BLaER1 treated with 17β-estradiol and CSF1 and Interleukin-3, amounts not matched to agents 10 nM and 100 nM (cell line): ENCODE measurements around the gene PTX3.

ENCODE experiments used
- H3K27ac ChIP-seq, 11 experiments: shearing (Covaris generic); formaldehyde crosslinking; 2 replicates each; pipeline ENCODE4 v1.8.1; 2022
- H3K27me3 ChIP-seq, 11 experiments: shearing (Covaris generic); formaldehyde crosslinking; 2 replicates each; pipeline ENCODE4 v1.8.1; 2022
- H3K36me3 ChIP-seq, 11 experiments: shearing (Covaris generic); formaldehyde crosslinking; 2 replicates each; pipeline ENCODE4 v1.8.1; 2022
- H3K4me1 ChIP-seq, 10 experiments: shearing (Covaris generic); formaldehyde crosslinking; 2 replicates each; pipeline ENCODE4 v1.8.1; 2022
- H3K4me2 ChIP-seq, 11 experiments: shearing (Covaris generic); formaldehyde crosslinking; 2 replicates each; pipeline ENCODE4 v1.8.1; 2022
- H3K4me3 ChIP-seq, 10 experiments: shearing (Covaris generic); formaldehyde crosslinking; 2 replicates each; pipeline ENCODE4 v1.8.1; 2022
- H3K9ac ChIP-seq, 11 experiments: shearing (Covaris generic); formaldehyde crosslinking; 2 replicates each; pipeline ENCODE4 v1.8.1; 2022
- H3K9me3 ChIP-seq, 11 experiments: shearing (Covaris generic); formaldehyde crosslinking; replicated peaks in 1 of 11; 2 replicates each; pipeline ENCODE4 v1.8.1; 2022
- H4K20me1 ChIP-seq, 11 experiments: shearing (Covaris generic); formaldehyde crosslinking; 2 replicates each; pipeline ENCODE4 v1.8.1; 2022
- Cebpa-rat ChIP-seq, 11 experiments: shearing (Covaris generic); IDR thresholded peaks; 2 replicates each; pipeline ENCODE4 v1.8.1; 2022

The PTX3 gene

GRCh38 chr3:157436583-157437291 is at the start of gene PTX3:
Gene PTX3 (plus strand): TSS chr3:157436850. CDS start chr3:157436934, 84 bp downstream.
- H3K27ac ChIP-seq = peak within 1 kb of the TSS in 8 of 11 experiments; percentile 33 to 87 (median 66); a peak in 17 of 22 replicates
- H3K9me3 ChIP-seq = peaks cover 15 to 65% (median 20%) of the 10 kb centered on the region in 11 experiments
- H3K4me1 ChIP-seq = peaks cover 0 to 92% (median 6%) of the 10 kb centered on the region in 10 experiments; a peak in 9 of 20 replicates
- TF ChIP-seq Cebpa-rat (IDR thresholded peaks at IDR 0.05) = peak in 7 of 11 experiments; percentile 25 to 77 (median 52); a peak in 9 of 22 replicates
- peaks cover 0 to 38% (median 0%) of the 10 kb centered on the region in 11 experiments; a peak in 4 of 22 replicates for H4K20me1 ChIP-seq
- peak within 1 kb of the TSS in 5 of 10 experiments; percentile 32 to 85 (median 65); a peak in 9 of 20 replicates for H3K4me3 ChIP-seq
- peaks cover 0 to 50% (median 11%) of the 10 kb centered on the region in 11 experiments; a peak in 11 of 22 replicates for H3K36me3 ChIP-seq
- H3K9ac ChIP-seq = peak within 1 kb of the TSS in 5 of 11 experiments; percentile 28 to 83 (median 76); a peak in 9 of 22 replicates
- H3K4me2 ChIP-seq = peak within 1 kb of the TSS in 7 of 11 experiments; percentile 28 to 90 (median 56); a peak in 12 of 22 replicates
- H3K27me3 ChIP-seq = no peaks in the 10 kb centered on the region

- no peaks in the 10 kb centered on the region for H3K4me1 ChIP-seq
- H3K4me2 ChIP-seq = no peak overlapping the region
- no peak for TF ChIP-seq Cebpa-rat (IDR thresholded peaks at IDR 0.05)
- H4K20me1 ChIP-seq = no peaks in the 10 kb centered on the region
- no peak overlapping the region for H3K4me3 ChIP-seq
- H3K36me3 ChIP-seq = no peaks in the 10 kb centered on the region
- H3K27me3 ChIP-seq = no peaks in the 10 kb centered on the region
- peaks cover 0 to 17% (median 6%) of the 10 kb centered on the region in 11 experiments; a peak in 9 of 22 replicates for H3K9me3 ChIP-seq
- H3K9ac ChIP-seq = no peak overlapping the region
- no peak overlapping the region for H3K27ac ChIP-seq
Measured at GRCh38 chr3:157387708-157388435, 48.8 kb upstream of the PTX3 start.

DNA sequence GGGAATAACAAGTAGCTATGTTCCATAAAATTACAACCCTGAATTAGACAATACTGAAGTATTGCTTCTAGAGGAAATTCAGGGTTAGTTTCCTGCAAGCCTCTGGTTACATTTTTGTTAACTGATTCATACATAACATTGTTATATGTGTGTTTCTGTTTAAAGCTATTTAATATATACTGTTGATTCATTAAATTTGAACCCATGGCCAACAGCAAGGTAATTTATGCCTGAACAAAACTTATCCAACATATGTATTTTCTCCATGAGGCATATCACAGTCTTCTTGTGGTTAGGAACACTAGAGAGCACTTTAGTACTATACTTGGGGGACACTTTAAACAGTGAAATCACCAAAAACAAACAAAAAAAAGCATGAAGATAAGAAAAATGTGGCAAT is 47.7 kb upstream of the PTX3 start:
- Histone ChIP-seq H3K9me3 (peaks cover 0 to 17% (median 6%) of the 10 kb centered on the region in 11 experiments; a peak in 9 of 22 replicates), H3K4me3 (no peak overlapping the region), H3K4me2 (no peak overlapping the region), H3K36me3 (no peaks in the 10 kb centered on the region), H3K9ac (no peak overlapping the region), H3K4me1 (no peaks in the 10 kb centered on the region), H4K20me1 (no peaks in the 10 kb centered on the region), H3K27ac (no peak overlapping the region), H3K27me3 (no peaks in the 10 kb centered on the region)
- TF ChIP-seq Cebpa-rat (IDR thresholded peaks at IDR 0.05) = no peak

GRCh38 chr3:157390713-157391515 is 45.7 kb upstream of the PTX3 start:
- no peak overlapping the region for H3K4me2 ChIP-seq
- no peak overlapping the region for H3K4me3 ChIP-seq
- no peak overlapping the region for H3K27ac ChIP-seq
- H3K9ac ChIP-seq = no peak overlapping the region
- no peaks in the 10 kb centered on the region for H3K36me3 ChIP-seq
- H4K20me1 ChIP-seq = no peaks in the 10 kb centered on the region
- no peaks in the 10 kb centered on the region for H3K27me3 ChIP-seq
- peaks cover 0 to 17% (median 6%) of the 10 kb centered on the region in 11 experiments; a peak in 9 of 22 replicates for H3K9me3 ChIP-seq
- no peak for TF ChIP-seq Cebpa-rat (IDR thresholded peaks at IDR 0.05)
- H3K4me1 ChIP-seq = no peaks in the 10 kb centered on the region

DNA sequence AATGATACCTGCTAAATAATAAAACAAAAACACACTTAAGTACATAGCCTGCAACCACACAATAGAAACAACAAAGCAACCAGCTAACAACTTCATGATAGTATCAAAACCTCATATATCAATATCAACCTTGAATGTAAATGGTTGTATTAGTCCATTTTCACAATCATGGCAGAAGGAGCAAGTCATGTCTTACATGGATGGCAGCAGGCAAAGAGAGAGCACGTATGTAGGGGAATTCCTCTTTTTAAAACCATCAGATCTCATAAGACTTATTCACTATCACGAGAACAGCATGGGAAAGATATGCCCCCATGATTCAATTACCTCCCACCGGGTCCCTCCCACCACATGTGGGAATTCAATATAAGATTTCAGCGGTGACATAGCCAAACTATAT is 44.5 kb upstream of the PTX3 start:
- H3K27me3 ChIP-seq = no peaks in the 10 kb centered on the region
- no peak for TF ChIP-seq Cebpa-rat (IDR thresholded peaks at IDR 0.05)
- no peaks in the 10 kb centered on the region for H3K36me3 ChIP-seq
- no peaks in the 10 kb centered on the region for H3K4me1 ChIP-seq
- H3K4me3 ChIP-seq = no peak overlapping the region
- no peaks in the 10 kb centered on the region for H4K20me1 ChIP-seq
- no peak overlapping the region for H3K4me2 ChIP-seq
- H3K9me3 ChIP-seq = peaks cover 0 to 17% (median 6%) of the 10 kb centered on the region in 11 experiments; a peak in 9 of 22 replicates
- H3K9ac ChIP-seq = no peak overlapping the region
- H3K27ac ChIP-seq = no peak overlapping the region

DNA sequence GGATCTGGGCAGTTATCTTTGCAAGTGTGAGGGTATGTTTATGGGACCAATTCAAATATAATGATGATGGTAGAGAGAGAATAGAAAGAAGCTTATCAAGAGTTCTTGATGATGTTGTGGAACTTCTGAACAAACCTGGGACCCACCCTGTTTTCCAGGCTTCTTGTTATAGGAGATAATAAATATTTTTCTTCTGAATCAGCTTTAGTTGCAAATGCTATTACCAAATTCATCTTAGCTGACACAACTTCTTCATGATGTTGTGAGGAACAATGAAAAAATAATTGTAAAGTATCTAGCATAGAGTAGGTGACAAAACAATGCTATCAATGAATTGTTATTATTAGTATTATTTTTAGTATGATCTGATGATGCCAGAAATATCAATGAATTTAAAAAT is 43.5 kb upstream of the PTX3 start:
- H3K4me2 ChIP-seq = no peak overlapping the region
- no peaks in the 10 kb centered on the region for H4K20me1 ChIP-seq
- H3K27ac ChIP-seq = no peak overlapping the region
- H3K9me3 ChIP-seq = peaks cover 0 to 17% (median 6%) of the 10 kb centered on the region in 11 experiments; a peak in 9 of 22 replicates
- no peak overlapping the region for H3K4me3 ChIP-seq
- TF ChIP-seq Cebpa-rat (IDR thresholded peaks at IDR 0.05) = no peak
- H3K36me3 ChIP-seq = no peaks in the 10 kb centered on the region
- no peaks in the 10 kb centered on the region for H3K27me3 ChIP-seq
- H3K4me1 ChIP-seq = no peaks in the 10 kb centered on the region
- H3K9ac ChIP-seq = no peak overlapping the region

- Histone ChIP-seq H3K4me1 (no peaks in the 10 kb centered on the region), H3K4me2 (no peak overlapping the region), H3K27me3 (no peaks in the 10 kb centered on the region), H3K9me3 (peaks cover 0 to 17% (median 6%) of the 10 kb centered on the region in 11 experiments; a peak in 9 of 22 replicates), H3K4me3 (no peak overlapping the region), H3K27ac (no peak overlapping the region), H3K36me3 (no peaks in the 10 kb centered on the region), H3K9ac (no peak overlapping the region), H4K20me1 (no peaks in the 10 kb centered on the region)
- no peak for TF ChIP-seq Cebpa-rat (IDR thresholded peaks at IDR 0.05)
Measured at GRCh38 chr3:157394411-157394810, 42.2 kb upstream of the PTX3 start.

DNA sequence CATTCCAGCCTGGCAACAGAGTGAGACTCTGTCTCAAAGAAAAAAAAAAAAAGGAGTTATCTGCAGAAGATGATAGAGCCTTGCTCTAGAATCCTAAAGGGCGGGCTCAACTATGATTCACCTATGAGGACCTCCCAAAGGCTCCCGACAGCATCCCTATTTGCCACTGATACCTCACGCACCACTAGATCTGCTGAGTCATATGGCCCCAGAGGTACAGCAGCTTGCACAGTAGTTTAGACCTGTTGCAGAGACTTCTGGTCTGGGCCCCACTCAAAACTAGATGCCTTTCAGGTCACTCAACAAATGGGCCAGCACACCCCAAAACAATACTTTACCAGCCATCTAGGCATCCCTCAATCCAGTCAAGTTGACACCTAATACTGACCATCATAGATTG is 38.1 kb upstream of the PTX3 start:
- H3K4me1 ChIP-seq = no peaks in the 10 kb centered on the region
- H3K9ac ChIP-seq = no peak overlapping the region
- H3K9me3 ChIP-seq = no peaks in the 10 kb centered on the region
- no peaks in the 10 kb centered on the region for H4K20me1 ChIP-seq
- H3K4me2 ChIP-seq = no peak overlapping the region
- no peaks in the 10 kb centered on the region for H3K36me3 ChIP-seq
- H3K27me3 ChIP-seq = no peaks in the 10 kb centered on the region
- H3K27ac ChIP-seq = no peak overlapping the region
- no peak for TF ChIP-seq Cebpa-rat (IDR thresholded peaks at IDR 0.05)
- H3K4me3 ChIP-seq = no peak overlapping the region
